22Rv1 (cell line): Measurements from ENCODE around the gene ECM2.

Source experiments
- CTCF ChIP-seq: fragments of 450-650 bp; IDR thresholded peaks from 2 replicates; pipeline ENCODE4 v1.5.1; 2017; ENCODE audit warnings: mild to moderate bottlenecking
- ZFX ChIP-seq: fragments of 450-650 bp; IDR thresholded peaks from 2 replicates; pipeline ENCODE4 v1.6.1; 2017; ENCODE audit warnings: antibody characterized with exemption, borderline replicate concordance

- TF ChIP-seq CTCF (no peak), ZFX (no peak)
These were observed 23.2 kb downstream of the ECM2 start for GRCh38 chr9:92512622-92513021.
